RKO (cell line): ENCODE measurements around the gene ESR2.
"Not testable (repeated sequence)": the region's sequence is repeated elsewhere in the genome, so short reads cannot be mapped to it uniquely, and the experiment has no call there.

Source experiments
- DNase-seq: peaks from one replicate; pipeline ENCODE4 v3.0.0-alpha.2; 2016; ENCODE audit warnings: low spot score

Gene ESR2

DNA sequence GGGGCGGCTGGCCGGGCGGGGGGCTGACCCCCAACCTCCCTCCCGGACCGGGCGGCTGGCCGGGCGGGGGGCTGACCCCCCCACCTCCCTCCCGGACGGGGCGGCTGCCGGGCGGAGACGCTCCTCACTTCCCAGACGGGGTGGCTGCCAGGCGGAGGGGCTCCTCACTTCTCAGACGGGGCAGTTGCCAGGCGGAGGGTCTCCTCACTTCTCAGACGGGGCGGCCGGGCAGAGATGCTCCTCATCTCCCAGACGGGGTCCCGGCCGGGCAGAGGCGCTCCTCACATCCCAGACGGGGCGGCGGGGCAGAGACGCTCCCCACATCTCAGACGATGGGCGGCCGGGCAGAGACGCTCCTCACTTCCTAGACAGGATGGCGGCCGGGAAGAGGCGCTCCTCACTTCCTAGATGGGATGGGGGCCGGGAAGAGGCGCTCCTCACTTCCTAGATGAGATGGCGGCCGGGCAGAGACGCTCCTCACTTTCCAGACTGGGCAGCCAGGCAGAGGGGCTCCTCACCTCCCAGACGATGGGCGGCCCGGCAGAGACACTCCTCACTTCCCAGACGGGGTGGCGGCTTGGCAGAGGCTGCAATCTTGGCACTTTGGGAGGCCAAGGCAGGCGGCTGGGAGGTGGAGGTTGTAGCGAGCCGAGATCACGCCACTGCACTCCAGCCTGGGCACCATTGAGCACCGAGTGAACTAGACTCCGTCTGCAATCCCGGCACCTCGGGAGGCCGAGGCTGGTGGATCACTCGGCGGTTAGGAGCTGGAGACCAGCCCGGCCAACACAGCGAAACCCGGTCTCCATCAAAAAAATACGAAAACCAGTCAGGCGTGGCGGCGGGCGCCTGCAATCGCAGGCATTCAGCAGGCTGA lies 256.1 kb downstream of the ESR2 start:
- DNase-seq = not testable (repeated sequence)

DNA sequence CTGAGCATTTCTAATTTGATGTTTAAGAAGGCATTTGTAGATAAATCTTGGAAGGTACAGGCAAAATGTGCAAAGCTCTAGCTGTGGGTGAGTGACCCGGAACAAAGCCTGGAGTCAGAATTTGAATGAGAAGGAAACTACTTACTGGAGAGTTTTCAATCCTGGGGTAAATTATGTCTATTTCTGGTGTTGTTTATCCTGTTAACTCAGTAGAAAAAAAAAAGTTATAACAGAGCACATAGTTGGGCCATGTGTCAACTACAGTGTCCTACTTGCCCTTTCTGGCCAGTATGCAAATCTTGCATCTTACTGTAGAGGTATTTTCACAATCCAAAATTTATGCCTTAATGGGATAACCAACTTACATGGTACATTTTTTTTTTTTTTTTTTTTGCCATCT lies 259.0 kb downstream of the ESR2 start:
- no peak for DNase-seq
